ENCODE measurements around the gene HDAC10.

Gene HDAC10

DNA sequence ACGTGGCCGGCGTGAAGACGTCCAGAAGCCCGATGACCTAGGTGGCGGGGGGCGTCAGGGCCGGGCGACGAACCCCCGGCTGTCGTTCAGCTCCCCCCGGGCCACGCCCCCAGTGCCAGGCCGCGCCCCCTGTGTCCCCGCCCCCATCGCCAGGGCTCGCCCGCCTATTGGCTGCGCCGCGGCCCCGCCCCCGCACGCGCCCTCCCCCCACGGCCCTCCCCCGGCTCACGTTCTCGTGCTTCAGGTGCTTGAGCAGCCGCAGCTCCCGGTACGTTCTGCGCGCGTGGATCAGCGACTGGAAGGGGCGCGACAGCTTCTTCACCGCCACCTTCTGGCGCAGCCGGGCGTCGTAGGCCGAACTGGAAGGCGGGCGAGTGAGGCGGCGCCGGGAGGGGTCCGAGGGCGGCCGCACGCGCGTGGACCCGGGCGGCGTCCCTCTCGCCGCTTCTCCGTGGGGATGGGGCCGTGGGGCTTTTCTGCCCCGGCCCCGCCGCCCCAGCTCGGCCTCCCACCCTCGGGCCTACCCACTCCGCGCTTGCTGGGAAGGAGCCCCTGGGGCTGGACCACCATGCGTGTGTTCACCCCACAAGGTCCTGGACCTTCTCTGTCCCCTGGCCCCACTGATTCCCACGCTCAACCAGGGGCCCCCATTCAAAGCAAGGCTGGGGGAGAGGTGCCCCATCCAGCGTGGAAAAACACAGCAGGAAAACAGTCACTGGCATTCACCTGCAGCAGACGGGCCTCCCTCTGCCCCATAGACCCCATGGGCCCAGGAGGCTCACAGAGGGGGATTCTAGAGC, 16.7 kb upstream of the HDAC10 start:
- Mint-ChIP-seq H3K36me3 (ENCODE audit: low read depth) (no peaks in the 10 kb centered on the region), H3K4me3 (no peak overlapping the region), H3K9me3 (no peaks in the 10 kb centered on the region), H3K27ac (no peak overlapping the region), H3K4me1 (peaks cover 10% of the 10 kb centered on the region), H3K27me3 (peaks cover 9% of the 10 kb centered on the region)
- DNase-seq (peak; percentile 59), ATAC-seq (no peak)

DNA sequence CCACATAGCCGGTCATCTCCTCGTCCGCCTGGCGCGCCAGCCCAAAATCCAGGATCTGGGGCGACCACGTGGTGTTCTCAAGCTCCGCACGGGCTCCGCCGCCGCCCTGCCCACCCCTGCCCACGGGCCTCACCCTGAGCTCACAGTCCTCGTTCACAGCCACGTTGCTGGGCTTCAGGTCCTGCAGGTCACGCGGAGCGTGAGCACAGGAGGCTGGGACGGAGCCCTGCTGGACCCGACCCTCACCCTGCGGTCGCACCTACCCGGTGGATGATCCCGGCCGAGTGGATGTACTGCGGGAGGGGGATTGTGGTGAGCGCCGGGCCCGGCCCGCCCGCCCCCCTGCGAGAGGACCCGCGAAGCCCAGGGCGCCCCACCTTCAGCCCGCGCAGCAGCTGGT, 15.9 kb upstream of the HDAC10 start:
- peaks cover 15% of the 10 kb centered on the region for H3K4me1 Mint-ChIP-seq
- no peak for DNase-seq
- H3K27ac Mint-ChIP-seq: no peak overlapping the region
- H3K27me3 Mint-ChIP-seq: peaks cover 12% of the 10 kb centered on the region
- ATAC-seq: no peak
- no peak overlapping the region for H3K4me3 Mint-ChIP-seq
- no peaks in the 10 kb centered on the region for H3K36me3 Mint-ChIP-seq (ENCODE audit: low read depth)
- no peaks in the 10 kb centered on the region for H3K9me3 Mint-ChIP-seq

DNA sequence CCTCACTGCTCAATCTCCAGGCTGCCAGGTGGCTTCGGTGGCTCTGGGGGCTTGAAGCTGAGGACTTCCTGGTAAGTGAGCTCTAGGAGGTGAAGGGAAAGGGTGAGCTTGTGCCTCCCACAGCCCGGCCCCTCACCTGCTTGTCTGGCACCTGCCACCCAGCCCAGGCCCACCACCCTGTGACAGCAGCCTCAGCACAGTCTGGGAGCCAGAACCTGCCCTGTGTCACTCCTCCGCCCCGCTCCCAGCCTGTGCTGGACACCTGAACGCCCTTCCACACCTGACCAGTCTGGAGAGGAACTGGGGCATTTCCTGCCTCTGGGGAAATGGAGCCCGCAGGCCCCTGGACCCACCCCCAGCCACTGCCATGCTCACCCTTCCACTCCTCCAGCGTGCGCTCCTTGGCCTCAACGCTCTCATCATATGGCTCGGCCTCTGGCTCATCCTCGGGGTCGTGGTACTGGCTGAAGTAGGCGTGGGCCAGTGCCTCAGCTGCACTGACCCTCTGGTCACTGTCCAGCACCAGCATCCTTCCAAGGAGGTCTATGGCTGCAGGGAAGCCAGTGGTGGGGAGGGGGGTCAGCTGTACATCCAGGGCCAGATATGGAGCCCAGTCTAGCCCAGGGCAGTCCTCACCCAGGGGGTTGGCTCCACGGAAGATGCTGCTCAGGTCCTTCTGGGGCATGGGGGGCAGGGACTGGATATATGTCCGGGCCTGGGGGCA, 14.0 kb upstream of the HDAC10 start:
- H3K4me1 Mint-ChIP-seq: peaks cover 9% of the 10 kb centered on the region
- no peak overlapping the region for H3K27ac Mint-ChIP-seq
- ATAC-seq: no peak
- H3K4me3 Mint-ChIP-seq: no peak overlapping the region
- no peaks in the 10 kb centered on the region for H3K36me3 Mint-ChIP-seq (ENCODE audit: low read depth)
- peaks cover 11% of the 10 kb centered on the region for H3K27me3 Mint-ChIP-seq
- DNase-seq: no peak
- no peaks in the 10 kb centered on the region for H3K9me3 Mint-ChIP-seq

DNA sequence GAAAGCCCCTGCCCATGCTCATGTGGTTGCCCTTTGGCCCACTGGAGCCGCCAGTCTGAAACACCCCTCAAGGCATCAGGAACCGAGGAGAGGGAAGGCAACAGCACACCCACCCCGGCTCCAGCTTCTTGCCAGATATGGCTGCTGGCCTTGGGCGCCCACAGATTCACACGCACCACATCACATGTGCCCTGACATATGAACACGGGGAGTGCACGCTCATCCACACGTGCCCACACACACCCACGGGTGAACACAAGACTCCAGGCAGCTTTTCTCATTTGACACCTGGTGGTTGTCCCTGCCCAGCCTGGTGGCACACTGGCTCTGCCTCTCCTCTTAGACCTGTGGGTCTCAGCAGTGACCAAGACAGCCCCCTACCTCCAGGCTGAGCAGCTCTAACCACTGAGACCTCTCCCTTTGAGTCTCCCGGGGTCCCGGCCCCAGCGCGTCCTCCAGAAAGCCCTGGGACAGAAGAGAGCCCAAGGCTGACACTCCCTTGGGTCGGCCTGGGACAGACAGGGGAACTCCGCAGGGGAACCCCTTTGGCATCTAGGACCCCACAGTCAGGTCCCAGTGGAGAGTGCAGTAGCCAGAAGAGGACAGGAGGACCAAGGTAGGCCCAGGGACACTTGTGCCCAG, 13.2 kb upstream of the HDAC10 start:
- H3K9me3 Mint-ChIP-seq: no peaks in the 10 kb centered on the region
- no peaks in the 10 kb centered on the region for H3K36me3 Mint-ChIP-seq (ENCODE audit: low read depth)
- H3K27me3 Mint-ChIP-seq: peaks cover 14% of the 10 kb centered on the region
- H3K27ac Mint-ChIP-seq: no peak overlapping the region
- peaks cover 9% of the 10 kb centered on the region for H3K4me1 Mint-ChIP-seq
- no peak for ATAC-seq
- DNase-seq: no peak
- no peak overlapping the region for H3K4me3 Mint-ChIP-seq

DNA sequence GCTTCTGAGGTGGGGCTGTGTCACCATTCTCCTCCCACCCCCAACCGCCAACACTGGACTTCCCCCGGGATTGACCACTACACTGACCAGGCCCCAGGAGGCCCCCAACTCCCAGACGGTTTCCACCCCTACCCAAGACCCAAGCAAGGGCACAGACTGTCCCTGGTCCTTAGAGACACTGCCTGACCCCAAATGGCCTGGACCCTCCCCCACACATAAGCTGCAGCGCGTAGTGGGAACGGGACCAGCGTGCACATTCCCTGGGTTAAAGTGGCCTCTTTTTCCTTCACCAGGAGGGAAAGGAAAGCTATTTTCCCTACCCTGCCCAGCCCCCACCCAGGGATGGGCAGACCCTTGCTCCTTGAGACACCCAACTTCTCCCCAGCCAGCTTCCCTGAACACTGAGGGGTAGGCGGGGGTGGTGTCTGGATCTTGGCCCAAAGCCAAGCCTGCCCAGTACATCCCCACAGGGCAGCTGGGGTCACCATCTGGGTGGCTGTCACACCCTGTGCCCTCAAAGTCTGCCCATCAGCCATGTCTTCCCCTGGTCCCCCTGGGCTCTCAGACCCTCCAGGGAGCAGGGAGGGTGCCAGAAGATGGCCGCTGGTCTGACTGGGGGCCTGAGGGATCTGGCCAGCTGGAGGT, 12.0 kb upstream of the HDAC10 start:
- Mint-ChIP-seq H3K4me1 (peaks cover 5% of the 10 kb centered on the region), H3K4me3 (no peak overlapping the region), H3K36me3 (ENCODE audit: low read depth) (no peaks in the 10 kb centered on the region), H3K27me3 (peaks cover 21% of the 10 kb centered on the region), H3K27ac (no peak overlapping the region), H3K9me3 (no peaks in the 10 kb centered on the region)
- ATAC-seq: no peak
- no peak for DNase-seq

DNA sequence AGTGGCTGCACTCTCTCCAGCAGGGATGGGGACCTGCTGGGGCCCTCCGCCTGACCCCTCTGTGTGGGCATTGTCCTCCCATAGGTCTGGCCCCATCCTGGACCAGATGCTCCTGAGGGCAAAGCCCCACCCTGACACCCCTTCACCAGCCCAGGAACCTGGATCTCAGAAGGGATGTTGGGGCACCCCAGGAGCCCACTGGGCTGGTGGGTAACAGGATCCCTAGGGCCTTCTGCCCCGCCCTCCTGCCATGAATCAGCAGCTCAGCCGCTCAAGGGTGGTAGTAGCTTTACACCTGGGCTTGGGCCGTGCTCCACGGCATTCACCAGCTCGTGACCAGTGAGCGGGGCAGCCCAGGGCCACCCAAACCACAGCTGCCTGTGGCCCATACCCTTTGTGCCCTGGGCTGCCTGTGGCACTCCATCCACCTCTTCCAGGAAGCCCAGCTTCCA, 11.4 kb upstream of the HDAC10 start:
- Mint-ChIP-seq H3K27ac (no peak overlapping the region), H3K9me3 (no peaks in the 10 kb centered on the region), H3K4me1 (peaks cover 5% of the 10 kb centered on the region), H3K36me3 (ENCODE audit: low read depth) (no peaks in the 10 kb centered on the region), H3K27me3 (peaks cover 21% of the 10 kb centered on the region), H3K4me3 (peak overlapping the region; percentile 43)
- no peak for ATAC-seq
- DNase-seq: no peak

DNA sequence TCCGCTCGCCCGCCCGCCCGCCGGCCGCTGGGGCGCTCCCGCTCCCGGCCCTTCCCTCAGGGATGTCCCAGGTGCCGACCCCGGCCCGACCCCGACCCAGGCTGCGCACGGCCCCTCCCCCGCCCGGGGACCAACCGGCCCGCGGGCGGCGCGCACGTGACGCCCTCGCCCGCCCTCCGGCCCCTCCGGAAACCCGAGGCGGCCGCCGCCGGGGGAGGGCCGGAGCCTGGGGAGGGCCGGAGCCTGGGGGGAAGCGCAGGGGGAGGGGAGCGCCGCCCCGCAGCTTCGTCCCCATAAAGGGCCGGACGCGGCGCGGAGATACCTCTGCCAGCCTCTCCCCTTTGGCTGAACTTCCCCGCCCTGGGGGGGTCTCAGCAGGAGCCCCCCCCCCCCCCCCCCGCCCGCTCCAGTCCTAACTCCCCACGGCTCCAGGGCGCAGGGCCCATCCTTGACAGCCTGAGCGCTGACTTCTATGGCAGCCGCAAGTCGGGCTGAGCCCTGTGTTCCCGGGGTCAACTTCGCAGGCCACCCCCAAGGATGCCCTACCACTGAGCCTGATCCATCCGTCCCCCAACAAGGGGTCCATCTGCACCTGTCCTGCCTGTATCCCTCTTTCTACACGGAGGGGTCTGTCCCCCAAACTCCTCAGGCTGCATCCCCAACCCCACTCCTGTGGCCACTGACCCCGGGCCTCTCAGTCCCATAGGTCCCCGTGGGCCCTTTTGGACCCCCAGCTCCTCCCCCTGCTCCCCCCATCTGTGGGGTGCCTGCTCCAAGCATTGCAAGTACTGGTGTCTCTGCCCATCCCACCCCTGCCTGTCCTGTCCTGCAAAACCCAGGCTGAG, 10.8 kb upstream of the HDAC10 start, which contains the start of gene MAPK12:
TSS of gene MAPK12 (minus strand) at position 69 of the 845 bp plus-strand sequence. CDS start 174 bp downstream, outside the sequence.
- peaks cover 5% of the 10 kb centered on the region for H3K4me1 Mint-ChIP-seq
- no peak within 1 kb of the TSS for H3K27ac Mint-ChIP-seq
- H3K27me3 Mint-ChIP-seq: peaks cover 21% of the 10 kb centered on the region
- no peak for ATAC-seq
- DNase-seq: no peak
- no peaks in the 10 kb centered on the region for H3K9me3 Mint-ChIP-seq
- H3K4me3 Mint-ChIP-seq: peak within 1 kb of the TSS; percentile 46
- no peaks in the 10 kb centered on the region for H3K36me3 Mint-ChIP-seq (ENCODE audit: low read depth)

DNA sequence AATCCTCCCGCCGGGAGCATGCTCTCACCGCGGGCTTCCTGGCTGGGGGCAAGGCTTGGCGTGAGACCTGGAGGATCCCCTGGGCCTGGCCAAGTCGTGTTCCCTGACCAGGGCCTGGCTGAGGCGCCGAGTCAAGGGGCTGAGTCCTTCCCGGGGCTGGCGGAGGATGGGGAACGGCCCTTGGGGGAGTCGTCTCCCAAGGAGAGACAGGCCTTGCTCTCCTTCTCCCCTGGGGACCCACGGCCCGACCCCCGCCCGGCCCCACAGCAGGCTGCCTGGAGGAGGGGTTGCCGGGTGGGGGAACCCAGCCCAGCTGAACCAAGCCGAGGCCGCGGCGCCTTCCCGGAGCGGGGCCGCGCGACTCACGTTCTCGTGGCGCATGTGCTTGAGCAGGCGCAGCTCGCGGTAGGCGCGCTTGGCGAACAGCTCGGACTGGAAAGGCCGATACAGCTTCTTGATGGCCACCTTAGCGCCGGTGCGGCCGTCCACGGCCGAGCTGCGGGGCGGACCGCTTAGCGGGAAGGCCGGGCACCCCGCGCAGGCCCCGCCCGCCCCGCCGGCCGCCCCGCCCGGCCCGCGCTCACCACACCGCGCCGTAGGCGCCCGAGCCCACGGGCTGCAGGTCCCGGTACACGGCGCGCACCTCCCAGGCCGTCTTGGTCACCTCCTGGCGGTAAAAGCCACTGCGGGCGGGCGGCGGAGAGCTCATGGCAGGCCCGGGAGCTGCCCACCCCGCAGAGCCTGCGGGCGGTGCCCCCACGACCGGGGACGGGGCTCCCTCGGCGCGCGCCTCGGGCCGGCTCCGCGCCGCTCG, 9.9 kb upstream of the HDAC10 start:
- peak; percentile 48 for DNase-seq

DNA sequence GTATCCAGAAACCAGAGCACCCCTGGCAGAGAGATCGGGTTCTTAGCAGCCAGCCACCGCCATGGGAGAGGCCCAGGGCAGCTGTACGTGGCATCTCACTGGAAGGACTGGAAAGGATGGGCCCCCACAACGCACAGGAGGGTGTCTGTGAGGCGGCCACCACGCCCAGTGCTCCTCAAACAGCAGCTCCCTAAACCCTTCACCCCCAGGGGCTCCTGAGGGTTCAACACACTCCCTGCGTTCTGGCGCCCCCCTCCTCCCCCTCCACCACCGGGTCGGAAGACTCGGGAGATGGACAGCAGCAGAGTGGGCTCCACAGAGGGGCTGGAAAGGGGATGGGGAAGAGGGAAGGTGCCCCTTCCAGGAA, 9.4 kb upstream of the HDAC10 start:
- ATAC-seq (no peak), DNase-seq (no peak)
- Mint-ChIP-seq H3K27me3 (peaks cover 21% of the 10 kb centered on the region), H3K27ac (no peak overlapping the region), H3K4me3 (peak overlapping the region; percentile 46), H3K36me3 (ENCODE audit: low read depth) (no peaks in the 10 kb centered on the region), H3K9me3 (no peaks in the 10 kb centered on the region), H3K4me1 (peaks cover 5% of the 10 kb centered on the region)

More for the DNA sequence above, 9.9 kb upstream of the HDAC10 start:
- H3K4me1 Mint-ChIP-seq: peaks cover 5% of the 10 kb centered on the region
- no peak overlapping the region for H3K27ac Mint-ChIP-seq
- ATAC-seq: peak; percentile 42
- no peaks in the 10 kb centered on the region for H3K36me3 Mint-ChIP-seq (ENCODE audit: low read depth)
- H3K9me3 Mint-ChIP-seq: no peaks in the 10 kb centered on the region
- peaks cover 21% of the 10 kb centered on the region for H3K27me3 Mint-ChIP-seq
- H3K4me3 Mint-ChIP-seq: peak overlapping the region; percentile 46

DNA sequence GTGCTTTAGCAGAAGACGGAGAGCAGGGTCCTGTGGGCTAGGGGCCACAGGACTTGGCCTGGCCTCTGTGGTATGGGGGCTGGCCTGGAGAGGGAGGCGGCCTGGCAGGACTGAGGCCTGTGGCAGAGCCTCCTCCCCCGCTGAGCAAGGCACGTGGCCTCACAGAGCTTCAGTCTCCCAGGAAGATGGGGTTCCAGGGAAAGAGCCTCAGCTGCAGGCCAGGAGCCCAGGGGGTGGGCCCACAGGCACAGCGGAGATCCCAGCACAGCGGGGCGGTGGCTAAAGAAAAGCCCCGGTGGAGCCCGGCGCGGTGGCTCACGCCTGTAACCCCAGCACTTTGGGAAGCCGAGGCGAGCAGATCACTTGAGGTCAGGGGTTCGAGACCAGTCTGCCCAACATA, 8.2 kb upstream of the HDAC10 start:
- no peak for ATAC-seq

DNA sequence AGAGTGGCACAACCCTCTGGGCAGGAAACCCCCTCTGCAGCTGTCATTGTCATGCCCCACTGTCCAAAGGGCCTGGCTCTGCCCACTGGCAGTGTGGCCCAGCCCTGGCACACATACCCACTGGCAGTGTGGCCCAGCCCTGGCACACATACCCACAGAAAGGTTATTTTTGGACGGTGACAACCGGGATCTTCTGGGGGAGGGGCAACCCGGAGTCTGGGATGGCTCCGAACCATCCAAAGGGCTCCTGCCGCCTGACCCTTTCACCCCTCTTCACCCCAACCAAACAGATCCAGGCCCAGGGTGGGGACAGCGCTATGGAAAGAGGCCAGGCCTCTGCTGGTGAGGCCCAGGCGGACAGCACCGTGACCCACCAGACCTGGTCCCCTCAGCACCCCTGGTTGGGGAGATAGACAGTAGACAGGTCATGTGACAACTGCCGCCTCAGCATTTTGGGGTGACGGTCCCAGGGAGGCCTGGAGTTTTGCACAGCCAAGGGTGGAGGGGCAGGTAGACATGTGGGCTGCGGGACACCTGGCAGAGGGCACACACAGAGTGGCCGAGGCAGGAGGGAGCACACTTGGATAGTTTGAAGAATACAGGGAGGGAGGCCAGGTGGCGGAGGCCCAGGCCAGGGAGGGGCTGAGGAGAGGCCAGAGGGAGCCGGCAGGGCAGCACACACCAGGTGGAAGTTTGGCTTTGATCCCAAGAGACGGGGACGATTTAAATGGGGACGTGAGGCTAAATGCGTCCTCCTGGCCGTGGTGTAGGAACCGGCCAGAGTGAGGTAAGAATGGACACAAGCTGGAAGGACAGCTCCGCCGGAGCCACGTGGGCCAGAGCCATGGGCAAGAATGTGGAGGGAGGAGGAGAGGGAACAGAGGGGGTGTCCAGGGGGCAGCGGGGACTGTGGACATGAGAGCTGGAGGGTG, 7.6 kb upstream of the HDAC10 start:
- Mint-ChIP-seq H3K4me3 (no peak overlapping the region), H3K36me3 (ENCODE audit: low read depth) (no peaks in the 10 kb centered on the region), H3K9me3 (no peaks in the 10 kb centered on the region), H3K27me3 (peaks cover 21% of the 10 kb centered on the region), H3K27ac (no peak overlapping the region), H3K4me1 (peaks cover 5% of the 10 kb centered on the region)
- no peak for ATAC-seq
- no peak for DNase-seq

More for the DNA sequence above, 8.2 kb upstream of the HDAC10 start:
- H3K9me3 Mint-ChIP-seq: no peaks in the 10 kb centered on the region
- H3K27ac Mint-ChIP-seq: no peak overlapping the region
- H3K4me1 Mint-ChIP-seq: peaks cover 5% of the 10 kb centered on the region
- H3K27me3 Mint-ChIP-seq: peaks cover 21% of the 10 kb centered on the region
- no peak for DNase-seq
- H3K4me3 Mint-ChIP-seq: no peak overlapping the region
- H3K36me3 Mint-ChIP-seq (ENCODE audit: low read depth): no peaks in the 10 kb centered on the region

All from activated naive CD8-positive, alpha-beta T cell treated with anti-CD3 and anti-CD28 coated beads, Interleukin-2, amount 50 U/mL, for 24 hours (primary cell).